ENCODE measurements around the gene OR51S1. TPM values are rescaled to one million over a fixed set of nuclear protein-coding genes. Genes with fewer than 3 reads are reported as not detected.

The OR51S1 gene, protein sequence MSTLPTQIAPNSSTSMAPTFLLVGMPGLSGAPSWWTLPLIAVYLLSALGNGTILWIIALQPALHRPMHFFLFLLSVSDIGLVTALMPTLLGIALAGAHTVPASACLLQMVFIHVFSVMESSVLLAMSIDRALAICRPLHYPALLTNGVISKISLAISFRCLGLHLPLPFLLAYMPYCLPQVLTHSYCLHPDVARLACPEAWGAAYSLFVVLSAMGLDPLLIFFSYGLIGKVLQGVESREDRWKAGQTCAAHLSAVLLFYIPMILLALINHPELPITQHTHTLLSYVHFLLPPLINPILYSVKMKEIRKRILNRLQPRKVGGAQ
- total RNA-seq, result not detected in 2 replicates

GRCh38 chr11:4848908-4849532, at the start of gene OR51S1:
Gene OR51S1, minus strand, starts transcription at chr11:4849208. Its CDS starts 0 bp downstream, at chr11:4849208.

GRCh38 chr11:4881860-4882500, 33.0 kb upstream of the OR51S1 start, which contains the start of gene OR51T1:
Gene OR51T1, plus strand, starts transcription at chr11:4881900. Its CDS starts 0 bp downstream, at chr11:4881900.

GRCh38 chr11:4821021-4821420, 28.0 kb downstream of the OR51S1 start, which contains the start of gene OR51F2:
Gene OR51F2, plus strand, starts transcription at chr11:4821321. Its CDS starts 101 bp downstream, at chr11:4821422.

DNA sequence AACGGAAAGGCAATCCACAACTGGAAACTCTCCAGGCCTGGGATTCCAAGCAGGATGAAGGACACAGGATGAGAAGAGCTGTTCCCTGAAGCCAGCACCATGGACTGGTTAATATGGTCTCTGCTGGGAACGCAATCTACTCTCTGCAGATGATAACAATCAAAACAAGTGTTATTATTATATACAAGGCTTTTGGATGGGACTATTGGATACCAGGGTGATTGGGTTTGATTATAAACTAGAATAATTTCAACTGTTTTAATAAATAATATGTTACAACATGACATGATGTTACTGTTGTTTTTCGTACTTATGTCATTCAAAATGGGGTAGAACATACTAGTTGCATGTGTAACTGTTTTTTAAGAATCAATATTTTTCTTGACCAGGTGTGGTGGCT, 44.7 kb downstream of the OR51S1 start, which contains the start of gene OR52R1:
OR52R1 (minus strand) TSS at position 101 of the 400 bp plus-strand sequence; CDS start at position 101, 0 bp downstream.

Other genes starting within 250 kb of the OR51S1 start
- 13.5 and 13.9 TPM in 2 replicates for gene TRIM68, start 241.0 kb downstream of the OR51S1 start, total RNA-seq
- gene OR51D1, start 211.7 kb downstream of the OR51S1 start, total RNA-seq, result not detected in 2 replicates
- gene OR51E1, start 205.2 kb downstream of the OR51S1 start, total RNA-seq, result not detected in 2 replicates
- gene OR51E2, start 151.4 kb downstream of the OR51S1 start, total RNA-seq, result not detected in 2 replicates
- not detected in 2 replicates for gene MMP26, start 144.4 kb downstream of the OR51S1 start, total RNA-seq
- gene OR51F1, start 79.3 kb downstream of the OR51S1 start, total RNA-seq, result not detected in 2 replicates
- not detected in 2 replicates for gene OR52R1, start 44.8 kb downstream of the OR51S1 start, total RNA-seq
- gene OR51F2, start 27.9 kb downstream of the OR51S1 start, total RNA-seq, result not detected in 2 replicates
- gene OR51T1, start 32.7 kb upstream of the OR51S1 start, total RNA-seq, result not detected in 2 replicates
- gene OR51A7, start 54.6 kb upstream of the OR51S1 start, total RNA-seq, result 0.15 TPM in 1 of 2 replicates, not detected in the other
- not detected in 2 replicates for gene OR51G2, start 70.1 kb upstream of the OR51S1 start, total RNA-seq
- gene OR51G1, start 75.1 kb upstream of the OR51S1 start, total RNA-seq, result not detected in 2 replicates
- not detected in 2 replicates for gene OR51A4, start 98.4 kb upstream of the OR51S1 start, total RNA-seq
- gene OR51A2, start 106.5 kb upstream of the OR51S1 start, total RNA-seq, result not detected in 2 replicates
- not detected in 2 replicates for gene OR51L1, start 145.6 kb upstream of the OR51S1 start, total RNA-seq
- not detected in 2 replicates for gene OR52J3, start 197.3 kb upstream of the OR51S1 start, total RNA-seq
- gene OR52E2, start 210.4 kb upstream of the OR51S1 start, total RNA-seq, result not detected in 2 replicates
- gene OR52E1, start 220.4 kb upstream of the OR51S1 start, total RNA-seq, result not detected in 2 replicates